Activated CD4-positive, alpha-beta T cell treated with anti-CD3 and anti-CD28 coated beads, Interleukin-2, amount 50 U/mL, for 4 hours (primary cell): ENCODE results near the gene ZSCAN5B.
"Not testable (repeated sequence)": the region's sequence is repeated elsewhere in the genome, so short reads cannot be mapped to it uniquely, and the experiment has no call there.

Source experiments
- DNase-seq, 2 experiments: peaks; one replicate each; pipeline ENCODE4 v3.0.0-alpha.2; 2020

Gene ZSCAN5B

GRCh38 chr19:56197646-56198045 lies at the start of gene ZSCAN5B:
ZSCAN5B (minus strand) TSS chr19:56197783; CDS start chr19:56193052, 4,731 bp downstream.
- not testable (repeated sequence) for DNase-seq

- DNase-seq = not testable (repeated sequence)
Observed at GRCh38 chr19:56245764-56246163, 48.2 kb upstream of the ZSCAN5B start.

GRCh38 chr19:56245121-56245740 lies 47.6 kb upstream of the ZSCAN5B start:
- DNase-seq = no peak

GRCh38 chr19:56223481-56223880 lies 25.9 kb upstream of the ZSCAN5B start:
- no peak for DNase-seq

GRCh38 chr19:56222901-56223300 lies 25.3 kb upstream of the ZSCAN5B start:
- no peak for DNase-seq

- DNase-seq = no peak
Observed at GRCh38 chr19:56221851-56222250, 24.3 kb upstream of the ZSCAN5B start.

GRCh38 chr19:56221442-56221841 lies 23.9 kb upstream of the ZSCAN5B start:
- DNase-seq = not testable (repeated sequence)

GRCh38 chr19:56218961-56219360 lies 21.4 kb upstream of the ZSCAN5B start:
- no peak for DNase-seq

- no peak for DNase-seq
Observed at GRCh38 chr19:56217039-56217949, 19.7 kb upstream of the ZSCAN5B start.

- DNase-seq = no peak
Observed at GRCh38 chr19:56211718-56212117, 14.1 kb upstream of the ZSCAN5B start.

- DNase-seq = not testable (repeated sequence)
Observed at GRCh38 chr19:56210036-56210435, 12.5 kb upstream of the ZSCAN5B start.

- no peak for DNase-seq
Observed at GRCh38 chr19:56209091-56209490, 11.5 kb upstream of the ZSCAN5B start.

GRCh38 chr19:56207581-56207980 lies 10.0 kb upstream of the ZSCAN5B start:
- DNase-seq = not testable (repeated sequence)

- DNase-seq = no peak
Observed at GRCh38 chr19:56201973-56202372, 4.4 kb upstream of the ZSCAN5B start, which contains the start of gene ZSCAN5C. ZSCAN5C (plus strand) TSS chr19:56202273; CDS start chr19:56205914, 3,641 bp downstream.

GRCh38 chr19:56199687-56200086 lies 2.1 kb upstream of the ZSCAN5B start:
- DNase-seq = no peak

GRCh38 chr19:56193981-56194640 lies 3.5 kb downstream of the ZSCAN5B start:
- DNase-seq = no peak

- no peak for DNase-seq
Observed at GRCh38 chr19:56191711-56192110, 5.9 kb downstream of the ZSCAN5B start.

- no peak for DNase-seq
Observed at GRCh38 chr19:56191115-56191514, 6.5 kb downstream of the ZSCAN5B start.

GRCh38 chr19:56189785-56190184 lies 7.8 kb downstream of the ZSCAN5B start:
- no peak for DNase-seq

GRCh38 chr19:56177564-56178243 lies 19.9 kb downstream of the ZSCAN5B start:
- no peak for DNase-seq

- DNase-seq = no peak
Observed at GRCh38 chr19:56176881-56177280, 20.7 kb downstream of the ZSCAN5B start.

- not testable (repeated sequence) for DNase-seq
Observed at GRCh38 chr19:56176310-56176709, 21.3 kb downstream of the ZSCAN5B start.

GRCh38 chr19:56175861-56176307 lies 21.7 kb downstream of the ZSCAN5B start, which contains the start of gene GALP:
GALP (plus strand) TSS chr19:56176008; CDS start chr19:56177109, 1,101 bp downstream.
- DNase-seq = not testable (repeated sequence)
